Body of pancreas (tissue), 4 donors: ENCODE results near the gene CRHR2. TPM values are rescaled to one million over a fixed set of nuclear protein-coding genes. Genes with fewer than 3 reads are reported as not detected.

Experiments
- ATAC-seq: fragments of 150-250 bp; one replicate; pipeline ENCODE4 v1.9.1; 2016
- DNase-seq, 4 donors: peaks; one replicate each; pipeline ENCODE4 v3.0.0-alpha.2; 2019
- H3K27ac ChIP-seq, 4 donors: fragments of 200-600 bp; sonication (generic); 1 replicate in 3 of 4; 2 replicates in 1 of 4; pipeline versions ENCODE4 v1.5.1 to v1.6.1; 2016 to 2019; ENCODE audit warnings: mild to moderate bottlenecking in 1 of 4, mixed read lengths in 1 of 4, moderate library complexity in 1 of 4
- H3K27me3 ChIP-seq, 2 donors: fragments of 200-600 bp; sonication (generic); one replicate each; pipeline ENCODE4 v1.6.0; 2016; ENCODE audit warnings: mild to moderate bottlenecking in 1 of 2
- H3K36me3 ChIP-seq, 2 donors: fragments of 200-600 bp; sonication (generic); replicated peaks in 1 of 2; 2 replicates each; pipeline ENCODE4 v1.5.1; 2016; ENCODE audit warnings: low read depth in 2 of 2; ENCODE audit not compliant: insufficient read depth in 1 of 2
- H3K4me1 ChIP-seq: fragments of 200-600 bp; sonication (generic); one replicate; pipeline ENCODE4 v1.6.0; 2016
- H3K4me3 ChIP-seq, 2 donors: fragments of 200-600 bp; sonication (generic); 1 replicate in 1 of 2; 2 replicates in 1 of 2; pipeline ENCODE4 v1.5.1; 2016 to 2019
- H3K9me3 ChIP-seq, 3 donors: fragments of 200-600 bp; sonication (generic); 1 replicate in 2 of 3; 2 replicates in 1 of 3; pipeline ENCODE4 v1.5.1; 2016
- CTCF ChIP-seq, 7 experiments: fragments of 450-650 bp in 4 of 7; fragments of 200-600 bp in 3 of 7; sonication (generic) in 3 of 7; IDR thresholded peaks; one replicate each; pipeline ENCODE4 v1.5.1; 2016 to 2019; ENCODE audit warnings: antibody characterized with exemption in 7 of 7
- POLR2A ChIP-seq, 3 donors: fragments of 450-650 bp; IDR thresholded peaks; one replicate each; pipeline ENCODE4 v1.6.1; 2016; ENCODE audit warnings: antibody characterized with exemption in 3 of 3, mild to moderate bottlenecking in 2 of 3
- WGBS, 2 donors: methylation state at CpG; one replicate each; pipeline ENCODE4 v1.1.5; 2017; 5-methylcytosine and 5-hydroxymethylcytosine counted together
- intact Hi-C: fragments of 100-400 bp; cut with DNase I; formaldehyde crosslinking; loops from one replicate; pipeline ENCODE4 v1.15.1; 2023
- total RNA-seq, 2 donors: library from RNA; depleted of rRNA; stranded (reverse); fragments of >200 nt; gene quantifications; one replicate each; pipeline ENCODE4 v1.1.0, GENCODE V29; 2016

CRHR2 gene
- total RNA-seq, 2 donors from 2014 or later = 0.33 to 4.7 TPM

- no peak overlapping the region for H3K4me3 ChIP-seq
- no peak for TF ChIP-seq CTCF (IDR thresholded peaks at IDR 0.05)
- TF ChIP-seq POLR2A (IDR thresholded peaks at IDR 0.05) = no peak
- no peaks in the 10 kb centered on the region for H3K9me3 ChIP-seq
- no peaks in the 10 kb centered on the region for H3K4me1 ChIP-seq
- ATAC-seq = no peak
- no peaks in the 10 kb centered on the region for H3K27me3 ChIP-seq
- intact Hi-C loops = no loop called here
- DNase-seq = peak in 2 of 4 donors; percentile 25 to 73
- WGBS, 2 donors = 12 to 39% methylated on average over 2 of the region's 2 CpGs
- no peak overlapping the region for H3K27ac ChIP-seq
- no peaks in the 10 kb centered on the region for H3K36me3 ChIP-seq
These were observed 7.4 kb downstream of the CRHR2 start for GRCh38 chr7:30674876-30675275.

- TF ChIP-seq POLR2A (IDR thresholded peaks at IDR 0.05) = no peak
- TF ChIP-seq CTCF (IDR thresholded peaks at IDR 0.05) = no peak
- Histone ChIP-seq H3K27me3 (no peaks in the 10 kb centered on the region), H3K27ac (no peak overlapping the region), H3K9me3 (no peaks in the 10 kb centered on the region), H3K36me3 (no peaks in the 10 kb centered on the region), H3K4me3 (no peak overlapping the region), H3K4me1 (no peaks in the 10 kb centered on the region)
- DNase-seq = no peak
- 50 to 57% methylated on average over 1 of the region's 1 CpG for WGBS, 2 donors
- intact Hi-C loops = no loop called here
- no peak for ATAC-seq
These were observed 7.8 kb downstream of the CRHR2 start for GRCh38 chr7:30674420-30674819.

GRCh38 chr7:30671793-30672465, 10.3 kb downstream of the CRHR2 start:
- intact Hi-C loops = no loop called here
- no peak for TF ChIP-seq POLR2A (IDR thresholded peaks at IDR 0.05)
- WGBS, 2 donors = 2 to 11% methylated on average over 6 of the region's 6 CpGs
- ATAC-seq (peak; percentile 76), DNase-seq (peak; percentile 70 to 79 (median 75))
- H3K4me3 ChIP-seq = no peak overlapping the region
- no peaks in the 10 kb centered on the region for H3K9me3 ChIP-seq
- H3K27me3 ChIP-seq = no peaks in the 10 kb centered on the region
- no peak overlapping the region for H3K27ac ChIP-seq
- no peaks in the 10 kb centered on the region for H3K36me3 ChIP-seq
- no peaks in the 10 kb centered on the region for H3K4me1 ChIP-seq

GRCh38 chr7:30668102-30668501, 14.2 kb downstream of the CRHR2 start:
- no peak for DNase-seq
- TF ChIP-seq POLR2A (IDR thresholded peaks at IDR 0.05) (no peak), CTCF (IDR thresholded peaks at IDR 0.05) (no peak)

GRCh38 chr7:30667172-30667571, 15.1 kb downstream of the CRHR2 start:
- Histone ChIP-seq H3K27me3 (no peaks in the 10 kb centered on the region), H3K9me3 (no peaks in the 10 kb centered on the region), H3K27ac (no peak overlapping the region), H3K36me3 (no peaks in the 10 kb centered on the region), H3K4me1 (no peaks in the 10 kb centered on the region), H3K4me3 (no peak overlapping the region)
- WGBS, 2 donors = 81% methylated on average over 3 of the region's 3 CpGs
- TF ChIP-seq CTCF (IDR thresholded peaks at IDR 0.05) (no peak), POLR2A (IDR thresholded peaks at IDR 0.05) (no peak)
- no peak for ATAC-seq
- intact Hi-C loops = no loop called here
- no peak for DNase-seq

More at GRCh38 chr7:30668102-30668501, 14.2 kb downstream of the CRHR2 start:
- H3K27me3 ChIP-seq = no peaks in the 10 kb centered on the region
- H3K27ac ChIP-seq = no peak overlapping the region
- H3K36me3 ChIP-seq = no peaks in the 10 kb centered on the region
- WGBS, 2 donors = 65 to 75% methylated on average over 4 of the region's 4 CpGs
- no peaks in the 10 kb centered on the region for H3K4me1 ChIP-seq
- no peak overlapping the region for H3K4me3 ChIP-seq
- no peaks in the 10 kb centered on the region for H3K9me3 ChIP-seq
- intact Hi-C loops = no loop called here
- no peak for ATAC-seq
